Measurements from ENCODE around the gene IGFLR1.

The IGFLR1 gene

GRCh38 chr19:35713506-35713850 is 28.8 kb downstream of the IGFLR1 start:
- FAIRE-seq, result no peak
- no peak for DNase-seq (ENCODE audit: insufficient read length, low spot score)
- no peak for TF ChIP-seq CTCF (IDR thresholded peaks at IDR 0.05; ENCODE audit: insufficient read depth, missing control alignments)

DNA sequence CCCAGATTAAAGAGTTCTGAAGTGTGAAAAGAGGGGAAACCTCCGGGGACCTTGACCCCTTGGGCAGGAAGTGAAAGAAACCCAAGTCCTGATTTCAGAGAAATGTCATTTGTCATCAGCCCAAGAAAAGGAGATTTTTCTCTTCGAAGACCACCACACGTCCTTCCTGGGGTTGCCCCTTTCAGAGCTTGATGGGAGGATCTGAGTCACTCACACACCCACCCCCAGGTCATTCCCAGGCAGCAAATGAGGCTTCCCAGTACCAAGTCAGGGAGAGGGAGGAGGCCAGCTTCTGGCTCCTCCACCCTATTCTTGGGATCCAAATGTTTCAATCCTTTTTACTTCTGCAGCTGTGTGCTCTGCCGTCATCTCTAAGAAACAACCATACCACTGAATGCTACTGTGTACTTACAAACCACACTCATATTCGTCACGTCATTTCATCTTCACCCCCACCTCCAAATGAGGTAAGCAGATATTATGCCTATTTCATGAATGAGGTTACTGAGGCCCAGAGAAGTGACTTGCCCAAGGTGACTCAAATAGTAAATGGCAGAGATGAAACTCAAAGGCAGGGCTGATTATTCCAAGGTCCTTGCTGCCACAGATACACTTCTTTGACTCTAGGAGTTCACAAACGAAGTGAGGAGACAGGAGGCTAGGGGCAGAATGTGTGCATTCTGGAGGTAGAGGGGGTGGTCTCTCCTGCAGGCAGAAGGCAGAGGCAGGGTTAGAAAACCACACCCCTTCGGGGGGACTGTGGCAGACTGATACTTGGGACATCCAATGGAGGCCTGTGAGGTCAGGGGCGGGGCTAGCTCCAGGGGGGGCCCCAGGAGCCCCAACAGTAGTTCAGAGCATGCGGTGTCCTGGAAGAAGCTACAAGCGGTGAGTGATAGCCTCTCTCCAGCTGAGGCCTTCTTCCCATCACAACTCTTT is 29.4 kb downstream of the IGFLR1 start:
- no peak for FAIRE-seq
- TF ChIP-seq CTCF (IDR thresholded peaks at IDR 0.05; ENCODE audit: insufficient read depth, missing control alignments), result no peak
- no peak for DNase-seq (ENCODE audit: insufficient read length, low spot score)

- FAIRE-seq (no peak), DNase-seq (ENCODE audit: insufficient read length, low spot score) (no peak)
- no peak for TF ChIP-seq CTCF (IDR thresholded peaks at IDR 0.05; ENCODE audit: insufficient read depth, missing control alignments)
These were observed 31.2 kb downstream of the IGFLR1 start for GRCh38 chr19:35710784-35711723.

DNA sequence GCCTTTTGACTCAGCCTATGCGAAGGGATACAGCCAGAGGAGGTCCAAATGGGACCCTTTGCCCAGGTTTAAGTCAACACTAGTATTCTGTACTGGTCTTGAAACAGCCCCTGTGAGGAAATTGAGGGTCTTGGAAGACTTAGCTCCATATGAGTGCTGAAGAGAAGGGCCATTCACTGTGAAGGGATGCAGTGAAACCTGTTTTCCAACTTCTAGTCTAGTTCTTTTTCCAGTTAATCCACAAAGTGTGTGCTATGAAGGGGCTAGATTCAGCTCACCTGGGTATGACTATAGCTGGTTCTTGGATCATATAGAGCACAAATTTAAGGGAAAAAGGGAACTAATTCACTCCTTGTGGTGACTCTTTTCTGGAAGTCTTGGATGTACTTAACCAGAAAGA is 33.9 kb downstream of the IGFLR1 start:
- FAIRE-seq, result no peak
- DNase-seq (ENCODE audit: insufficient read length, low spot score), result no peak
- no peak for TF ChIP-seq CTCF (IDR thresholded peaks at IDR 0.05; ENCODE audit: insufficient read depth, missing control alignments)

DNA sequence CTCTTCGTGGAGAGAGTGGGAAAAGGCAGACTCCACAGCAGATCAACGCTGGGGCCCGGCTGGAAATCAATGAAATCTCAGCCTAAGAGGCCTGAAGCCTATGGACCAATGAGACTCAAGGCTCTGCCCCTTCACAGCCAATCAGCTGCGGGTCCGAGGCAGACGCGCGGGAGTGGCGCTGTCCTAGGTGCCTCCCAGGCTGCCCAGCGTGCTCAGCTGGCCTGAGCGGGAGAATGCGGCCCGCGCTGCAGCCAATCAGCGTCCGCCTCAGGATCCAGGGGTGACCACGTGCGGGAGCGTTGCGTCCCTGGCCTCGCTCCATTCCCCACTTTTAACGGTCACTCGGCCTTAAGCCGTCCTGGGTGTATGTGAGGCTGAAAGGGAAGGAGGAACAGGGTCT is 38.0 kb downstream of the IGFLR1 start, which contains the start of gene ZBTB32:
ZBTB32 (plus strand) TSS at position 341 of the 400 bp plus-strand sequence. CDS start 10,069 bp downstream, outside the sequence.
- TF ChIP-seq CTCF (IDR thresholded peaks at IDR 0.05; ENCODE audit: insufficient read depth, missing control alignments), result no peak
- FAIRE-seq (no peak), DNase-seq (ENCODE audit: insufficient read length, low spot score) (no peak)

- DNase-seq (ENCODE audit: insufficient read length, low spot score) (no peak), FAIRE-seq (no peak)
- no peak for TF ChIP-seq CTCF (IDR thresholded peaks at IDR 0.05; ENCODE audit: insufficient read depth, missing control alignments)
These were observed 38.9 kb downstream of the IGFLR1 start for GRCh38 chr19:35703343-35703742.
